ENCODE data around the gene AXL. TPM values are rescaled to one million over a fixed set of nuclear protein-coding genes. Genes with fewer than 3 reads are reported as not detected.
A peak's percentile ranks its signal among the peaks of the same experiment; 100 is the strongest.

AXL gene
- total RNA-seq, 1 donor from 2014 or later, result 40.1 TPM

- no peak for DNase-seq (ENCODE audit: low spot score)
Measured at GRCh38 chr19:41234512-41235168, 15.6 kb downstream of the AXL start.

- DNase-seq (ENCODE audit: low spot score), result no peak
Measured at GRCh38 chr19:41235480-41235879, 16.5 kb downstream of the AXL start.

GRCh38 chr19:41238244-41238643 lies 19.2 kb downstream of the AXL start:
- no peak for DNase-seq (ENCODE audit: low spot score)

GRCh38 chr19:41239363-41239762 lies 20.3 kb downstream of the AXL start:
- DNase-seq (ENCODE audit: low spot score), result no peak

- DNase-seq (ENCODE audit: low spot score), result no peak
Measured at GRCh38 chr19:41239961-41240574, 21.0 kb downstream of the AXL start.

GRCh38 chr19:41241859-41242258 lies 22.8 kb downstream of the AXL start:
- DNase-seq (ENCODE audit: low spot score), result no peak

- DNase-seq (ENCODE audit: low spot score), result no peak
Measured at GRCh38 chr19:41244117-41244516, 25.1 kb downstream of the AXL start.

GRCh38 chr19:41245843-41246242 lies 26.8 kb downstream of the AXL start:
- no peak for DNase-seq (ENCODE audit: low spot score)

- no peak for DNase-seq (ENCODE audit: low spot score)
Measured at GRCh38 chr19:41248895-41249294, 29.9 kb downstream of the AXL start.

- DNase-seq (ENCODE audit: low spot score), result no peak
Measured at GRCh38 chr19:41249707-41250423, 30.8 kb downstream of the AXL start.

GRCh38 chr19:41253660-41254059 lies 34.6 kb downstream of the AXL start:
- no peak for DNase-seq (ENCODE audit: low spot score)

GRCh38 chr19:41255171-41255570 lies 36.1 kb downstream of the AXL start:
- DNase-seq (ENCODE audit: low spot score), result no peak

GRCh38 chr19:41261474-41262190 lies 42.6 kb downstream of the AXL start:
- DNase-seq (ENCODE audit: low spot score), result no peak

- peak; percentile 72 for DNase-seq (ENCODE audit: low spot score)
Measured at GRCh38 chr19:41263042-41263849, 44.2 kb downstream of the AXL start.

- DNase-seq (ENCODE audit: low spot score), result peak; percentile 99
Measured at GRCh38 chr19:41263850-41264580, 45.0 kb downstream of the AXL start, which contains the start of gene HNRNPUL1. HNRNPUL1 (plus strand) TSS chr19:41264372; CDS start chr19:41264504, 132 bp downstream.

GRCh38 chr19:41264581-41265394 lies 45.8 kb downstream of the AXL start:
- DNase-seq (ENCODE audit: low spot score), result peak; percentile 80

GRCh38 chr19:41265395-41266153 lies 46.6 kb downstream of the AXL start:
- DNase-seq (ENCODE audit: low spot score), result no peak

GRCh38 chr19:41269055-41269454 lies 50.0 kb downstream of the AXL start:
- DNase-seq (ENCODE audit: low spot score), result no peak

GRCh38 chr19:41269571-41269970 lies 50.5 kb downstream of the AXL start:
- DNase-seq (ENCODE audit: low spot score), result no peak

Measured in ureter (tissue), 1 donor.